Measurements from ENCODE around the gene SCN5A.
A peak's percentile ranks its signal among the peaks of the same experiment; 100 is the strongest.

Gene SCN5A

DNA sequence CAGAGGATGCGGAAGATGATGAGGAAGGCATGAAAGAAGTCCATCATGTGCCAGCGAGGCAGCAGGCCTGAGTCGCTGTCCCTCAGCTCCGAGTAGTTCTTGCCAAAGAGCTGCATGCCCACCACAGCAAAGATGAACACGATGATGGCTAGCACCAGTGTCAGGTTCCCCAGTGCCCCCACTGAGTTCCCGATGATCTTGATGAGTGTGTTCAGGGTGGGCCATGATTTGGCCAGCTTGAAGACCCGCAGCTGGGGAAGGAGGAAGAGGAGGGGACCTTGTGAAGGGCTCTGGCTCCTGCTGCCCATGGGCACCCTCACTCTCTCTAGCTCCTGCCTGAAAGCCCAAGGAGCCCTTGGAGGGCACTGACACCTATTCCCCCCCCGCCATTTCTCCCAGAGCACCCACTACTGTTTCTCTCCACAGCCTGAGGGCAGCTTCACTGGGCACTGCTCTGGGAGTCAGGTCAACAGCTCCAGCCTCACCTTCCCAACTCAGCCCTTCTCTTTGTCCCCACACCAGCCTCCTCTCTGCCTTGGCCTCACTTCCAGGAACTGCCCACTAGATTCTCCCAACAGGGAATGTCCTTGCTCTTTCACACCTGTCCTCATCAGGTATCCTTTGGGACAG lies 63.6 kb downstream of the SCN5A start:
- H3K4me3 ChIP-seq (ENCODE audit: low read depth, low read length) = no peak overlapping the region
- DNase-seq = no peak
- H3K4me1 ChIP-seq = peaks cover 27% of the 10 kb centered on the region
- H3K9me3 ChIP-seq = no peaks in the 10 kb centered on the region
- TF ChIP-seq, protein P1, sequence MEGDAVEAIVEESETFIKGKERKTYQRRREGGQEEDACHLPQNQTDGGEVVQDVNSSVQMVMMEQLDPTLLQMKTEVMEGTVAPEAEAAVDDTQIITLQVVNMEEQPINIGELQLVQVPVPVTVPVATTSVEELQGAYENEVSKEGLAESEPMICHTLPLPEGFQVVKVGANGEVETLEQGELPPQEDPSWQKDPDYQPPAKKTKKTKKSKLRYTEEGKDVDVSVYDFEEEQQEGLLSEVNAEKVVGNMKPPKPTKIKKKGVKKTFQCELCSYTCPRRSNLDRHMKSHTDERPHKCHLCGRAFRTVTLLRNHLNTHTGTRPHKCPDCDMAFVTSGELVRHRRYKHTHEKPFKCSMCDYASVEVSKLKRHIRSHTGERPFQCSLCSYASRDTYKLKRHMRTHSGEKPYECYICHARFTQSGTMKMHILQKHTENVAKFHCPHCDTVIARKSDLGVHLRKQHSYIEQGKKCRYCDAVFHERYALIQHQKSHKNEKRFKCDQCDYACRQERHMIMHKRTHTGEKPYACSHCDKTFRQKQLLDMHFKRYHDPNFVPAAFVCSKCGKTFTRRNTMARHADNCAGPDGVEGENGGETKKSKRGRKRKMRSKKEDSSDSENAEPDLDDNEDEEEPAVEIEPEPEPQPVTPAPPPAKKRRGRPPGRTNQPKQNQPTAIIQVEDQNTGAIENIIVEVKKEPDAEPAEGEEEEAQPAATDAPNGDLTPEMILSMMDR (IDR thresholded peaks at IDR 0.05; ENCODE audit: low read depth, low read length) = no peak
- H3K36me3 ChIP-seq = no peaks in the 10 kb centered on the region
- H3K27me3 ChIP-seq = no peaks in the 10 kb centered on the region

DNA sequence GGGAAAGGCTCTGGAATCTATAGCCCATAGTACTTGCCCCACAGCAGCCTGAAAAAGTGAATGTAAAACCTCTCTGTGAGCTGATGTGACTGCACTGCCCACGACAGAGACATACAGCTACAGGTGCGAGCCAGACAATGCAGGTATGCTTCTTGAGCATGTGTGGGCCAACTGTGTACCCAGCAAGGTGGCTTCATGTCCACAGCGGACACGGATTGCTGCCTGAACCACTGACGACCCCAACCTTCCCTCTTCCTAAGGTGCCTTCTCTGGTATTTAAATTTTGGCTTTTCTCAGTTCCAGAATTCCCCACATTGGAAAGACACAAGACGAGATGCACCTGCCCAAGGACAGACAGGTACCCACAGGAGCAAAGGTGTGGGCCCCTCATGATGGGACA lies 65.8 kb downstream of the SCN5A start:
- H3K9me3 ChIP-seq = no peaks in the 10 kb centered on the region
- DNase-seq = no peak
- TF ChIP-seq, protein P1 (IDR thresholded peaks at IDR 0.05; ENCODE audit: low read depth, low read length) = no peak
- H3K4me3 ChIP-seq (ENCODE audit: low read depth, low read length) = no peak overlapping the region
- no peaks in the 10 kb centered on the region for H3K27me3 ChIP-seq
- H3K4me1 ChIP-seq = peaks cover 47% of the 10 kb centered on the region
- H3K36me3 ChIP-seq = no peaks in the 10 kb centered on the region

DNA sequence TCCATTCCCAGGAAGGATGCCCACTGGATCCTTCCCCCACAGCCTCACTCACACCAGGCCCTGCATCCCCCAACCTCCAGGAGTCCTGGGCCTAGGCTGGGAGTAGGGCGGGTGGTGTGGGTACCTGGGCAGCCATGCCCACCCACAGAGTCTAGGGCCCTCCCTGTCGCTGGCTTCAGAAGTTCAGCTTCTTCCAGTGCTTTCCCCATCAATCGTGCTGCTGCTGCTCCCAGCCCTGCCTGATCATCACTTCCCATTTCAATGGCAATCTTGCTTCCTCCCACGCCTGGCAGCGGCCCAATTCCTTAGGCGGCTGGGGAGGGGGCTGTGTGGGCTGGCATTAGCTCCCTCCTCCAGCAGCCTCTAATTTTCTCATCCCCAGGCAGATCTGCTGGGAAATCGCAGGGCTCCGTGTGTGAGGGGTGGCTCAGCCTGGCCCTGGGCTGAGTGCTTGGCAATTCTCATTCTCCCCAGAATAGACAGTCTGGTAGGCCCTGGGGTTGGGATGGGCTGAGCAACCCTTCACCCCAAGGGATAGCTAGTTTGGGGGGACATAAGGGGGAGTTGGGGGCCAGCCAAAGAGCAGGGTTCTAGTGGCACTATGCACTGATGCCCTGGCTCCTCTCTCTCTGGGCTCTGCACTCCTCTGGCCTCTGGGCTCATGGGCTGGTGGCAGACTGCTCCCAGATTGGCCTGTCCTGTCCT lies 66.4 kb downstream of the SCN5A start:
- TF ChIP-seq, protein P1 (IDR thresholded peaks at IDR 0.05; ENCODE audit: low read depth, low read length) = no peak
- no peaks in the 10 kb centered on the region for H3K9me3 ChIP-seq
- H3K4me1 ChIP-seq = peaks cover 49% of the 10 kb centered on the region
- no peak overlapping the region for H3K4me3 ChIP-seq (ENCODE audit: low read depth, low read length)
- no peaks in the 10 kb centered on the region for H3K27me3 ChIP-seq
- DNase-seq = peak; percentile 80
- H3K36me3 ChIP-seq = no peaks in the 10 kb centered on the region

GRCh38 chr3:38582316-38582715 lies 67.2 kb downstream of the SCN5A start:
- Histone ChIP-seq H3K4me1 (peaks cover 49% of the 10 kb centered on the region), H3K27me3 (no peaks in the 10 kb centered on the region), H3K4me3 (ENCODE audit: low read depth, low read length) (no peak overlapping the region), H3K36me3 (no peaks in the 10 kb centered on the region), H3K9me3 (no peaks in the 10 kb centered on the region)
- no peak for DNase-seq
- TF ChIP-seq, protein P1 (IDR thresholded peaks at IDR 0.05; ENCODE audit: low read depth, low read length) = no peak

DNA sequence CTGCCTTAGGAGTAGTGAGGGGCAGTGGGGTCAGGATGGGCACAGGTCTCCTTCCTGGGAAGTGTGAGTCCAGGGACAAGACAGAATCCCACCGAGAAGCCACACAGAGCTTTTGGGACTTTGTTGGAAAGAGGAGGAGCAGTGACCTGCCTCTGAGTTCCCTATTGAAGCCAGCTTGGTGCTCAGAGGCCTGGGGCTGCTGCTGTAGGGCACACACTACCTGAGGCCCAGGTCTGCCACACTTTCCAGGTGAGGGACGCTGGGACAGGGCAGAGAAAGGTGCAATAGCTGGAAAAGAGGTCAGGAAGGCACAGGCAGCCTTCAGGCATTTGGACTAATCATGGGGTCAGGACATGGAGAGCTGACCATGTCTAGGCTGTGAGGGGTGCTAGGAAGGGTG lies 67.7 kb downstream of the SCN5A start:
- H3K4me1 ChIP-seq = peaks cover 49% of the 10 kb centered on the region
- no peaks in the 10 kb centered on the region for H3K27me3 ChIP-seq
- TF ChIP-seq, protein P1 (IDR thresholded peaks at IDR 0.05; ENCODE audit: low read depth, low read length) = no peak
- no peak overlapping the region for H3K4me3 ChIP-seq (ENCODE audit: low read depth, low read length)
- H3K9me3 ChIP-seq = no peaks in the 10 kb centered on the region
- no peak for DNase-seq
- H3K36me3 ChIP-seq = no peaks in the 10 kb centered on the region
